Smooth muscle cell of the umbilical artery (primary cell): ENCODE results near the gene PMEL. TPM values are rescaled to one million over a fixed set of nuclear protein-coding genes. Genes with fewer than 3 reads are reported as not detected.

Source experiments
- total RNA-seq: library from RNA; depleted of rRNA; stranded (reverse); fragments of >200 nt; gene quantifications from 2 replicates; pipeline ENCODE4 v1.2.3, GENCODE V29; 2014

PMEL gene
- 1.1 TPM in 1 of 2 replicates, not detected in the other for total RNA-seq

DNA sequence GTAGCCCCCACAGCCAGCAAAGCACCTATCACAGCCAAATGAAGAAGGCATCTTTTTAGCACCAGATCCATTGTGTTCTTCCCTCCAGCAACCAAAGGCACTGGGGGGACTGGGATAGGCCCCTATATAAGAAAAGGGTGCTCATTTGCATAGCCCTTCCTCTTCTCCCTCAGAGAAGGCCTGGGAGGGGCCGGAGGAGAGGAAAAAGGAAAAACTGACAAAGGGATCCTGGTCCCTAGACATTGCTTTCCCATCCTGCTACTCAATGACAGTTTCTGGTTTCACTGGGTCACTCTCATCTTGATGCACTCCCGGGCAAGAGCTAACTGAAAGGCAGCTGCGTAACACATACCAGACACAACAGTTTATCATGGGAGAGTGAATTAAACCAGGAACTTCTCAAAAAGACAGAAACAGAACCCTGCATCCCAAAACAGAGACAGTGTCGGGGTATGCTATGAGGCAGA lies at the start of gene PMEL:
Gene PMEL, minus strand, starts transcription at position 102 of the 467 bp plus-strand sequence. Its CDS starts 31 bp downstream, at position 71.

DNA sequence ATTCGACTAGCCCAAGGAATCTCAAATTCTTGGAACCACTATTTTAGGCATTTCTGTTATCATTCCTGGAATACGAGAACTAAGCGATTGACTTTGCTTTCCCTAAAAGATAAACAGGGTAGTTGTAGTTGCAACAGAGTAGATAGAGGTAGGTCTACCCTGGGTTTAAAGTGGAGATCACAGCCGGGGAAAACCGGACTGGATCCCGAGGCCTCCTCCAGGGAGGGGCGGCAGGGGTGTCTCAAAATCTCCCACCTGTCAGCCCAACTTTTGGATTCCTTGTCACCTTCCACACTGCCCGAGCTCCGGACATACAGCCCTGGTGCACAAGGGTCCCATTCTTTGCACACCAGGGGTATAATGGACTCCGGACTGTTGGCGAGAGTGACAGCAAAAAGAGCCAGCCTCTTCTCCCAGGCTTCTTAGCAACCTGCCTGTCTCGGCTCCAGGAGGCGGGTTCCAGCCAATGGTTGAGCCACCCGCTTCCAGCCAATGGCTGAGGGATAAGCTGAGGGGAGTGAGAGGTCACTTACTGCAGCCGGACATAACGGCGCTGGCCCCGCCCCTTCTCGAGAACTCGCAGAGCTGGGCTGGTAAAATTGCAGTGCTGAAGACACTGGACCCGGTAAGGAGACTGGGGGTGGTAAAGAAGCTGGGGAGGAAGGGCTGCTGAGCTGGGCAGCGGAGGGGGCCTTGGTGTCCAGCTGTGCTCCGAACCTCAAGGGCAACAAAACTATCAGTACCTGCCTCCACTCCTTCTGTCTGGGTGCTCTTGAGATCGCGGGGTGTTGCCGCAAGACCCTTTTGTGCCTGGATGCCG lies 31.1 kb upstream of the PMEL start, which contains the start of gene SUOX:
Gene SUOX, plus strand, starts transcription at position 562 of the 820 bp plus-strand sequence. CDS start 4,946 bp downstream, outside the sequence.

DNA sequence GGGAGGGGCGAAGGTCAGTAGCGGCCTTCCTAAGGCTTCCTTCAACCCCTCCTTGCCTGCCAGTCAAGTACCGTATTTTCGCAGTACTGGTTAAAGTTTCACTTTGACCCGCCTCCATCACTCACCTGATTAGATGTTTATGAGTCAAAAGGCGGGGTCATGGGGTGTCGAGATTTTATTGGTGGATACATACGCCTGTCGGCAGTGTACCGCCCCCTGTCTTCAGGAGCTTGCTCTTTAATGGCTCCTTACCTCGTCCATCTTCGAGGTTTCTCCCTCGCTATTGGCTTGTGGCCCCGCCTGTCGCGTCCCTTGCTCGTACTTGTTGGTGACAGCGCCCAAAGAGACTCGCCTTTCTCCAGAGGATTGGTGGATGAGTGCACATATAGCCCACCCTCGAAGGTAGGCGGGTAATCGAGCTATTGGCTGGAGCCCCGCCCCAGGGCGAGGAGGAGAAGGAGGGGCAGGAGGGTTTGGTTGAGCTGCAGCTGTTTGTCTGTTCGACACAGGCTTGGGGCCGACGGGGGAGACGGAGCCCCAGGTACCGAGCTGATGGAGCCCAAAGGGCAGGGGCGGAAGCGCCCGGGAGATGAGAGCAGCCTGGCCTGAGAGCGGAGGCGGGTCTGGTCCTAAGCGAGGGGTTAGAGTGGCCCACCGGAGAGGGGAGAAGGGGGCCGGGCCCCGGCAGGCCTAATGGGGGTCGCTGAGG lies 7.9 kb upstream of the PMEL start, which contains the start of gene RAB5B:
Gene RAB5B, plus strand, starts transcription at position 480 of the 709 bp plus-strand sequence. CDS start 12,883 bp downstream, outside the sequence.

DNA sequence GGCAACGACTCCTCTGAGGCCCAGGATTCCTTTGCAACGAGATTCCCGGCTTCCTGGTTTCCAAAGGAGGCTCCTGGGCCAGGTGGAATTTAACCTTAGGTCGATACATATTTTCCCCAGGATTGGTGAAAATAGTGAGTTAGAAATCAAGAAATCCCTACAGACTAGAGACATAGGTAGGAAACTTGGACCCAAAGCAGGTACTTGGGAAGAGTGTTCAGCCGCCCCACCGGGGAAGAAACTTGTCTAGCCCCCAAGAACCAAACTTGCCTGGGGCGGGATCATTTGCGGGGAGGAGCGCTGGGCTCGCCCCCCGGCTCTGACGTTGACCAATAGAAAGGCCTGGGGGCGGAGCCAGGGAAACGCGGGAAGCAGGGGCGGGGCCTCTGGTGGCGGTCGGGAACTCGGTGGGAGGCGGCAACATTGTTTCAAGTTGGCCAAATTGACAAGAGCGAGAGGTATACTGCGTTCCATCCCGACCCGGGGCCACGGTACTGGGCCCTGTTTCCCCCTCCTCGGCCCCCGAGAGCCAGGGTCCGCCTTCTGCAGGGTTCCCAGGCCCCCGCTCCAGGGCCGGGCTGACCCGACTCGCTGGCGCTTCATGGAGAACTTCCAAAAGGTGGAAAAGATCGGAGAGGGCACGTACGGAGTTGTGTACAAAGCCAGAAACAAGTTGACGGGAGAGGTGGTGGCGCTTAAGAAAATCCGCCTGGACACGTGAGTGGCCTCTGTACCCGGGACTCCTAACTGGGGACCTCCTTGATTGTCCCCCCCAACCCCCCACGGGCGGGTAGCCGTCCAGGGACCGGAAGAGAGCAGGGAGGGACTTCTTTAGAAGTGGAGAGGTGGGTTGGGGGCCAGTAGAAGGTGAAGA lies 803 bp upstream of the PMEL start, which contains the start of gene CDK2:
Gene CDK2, plus strand, starts transcription at position 423 of the 874 bp plus-strand sequence. Its CDS starts 179 bp downstream, at position 602.

DNA sequence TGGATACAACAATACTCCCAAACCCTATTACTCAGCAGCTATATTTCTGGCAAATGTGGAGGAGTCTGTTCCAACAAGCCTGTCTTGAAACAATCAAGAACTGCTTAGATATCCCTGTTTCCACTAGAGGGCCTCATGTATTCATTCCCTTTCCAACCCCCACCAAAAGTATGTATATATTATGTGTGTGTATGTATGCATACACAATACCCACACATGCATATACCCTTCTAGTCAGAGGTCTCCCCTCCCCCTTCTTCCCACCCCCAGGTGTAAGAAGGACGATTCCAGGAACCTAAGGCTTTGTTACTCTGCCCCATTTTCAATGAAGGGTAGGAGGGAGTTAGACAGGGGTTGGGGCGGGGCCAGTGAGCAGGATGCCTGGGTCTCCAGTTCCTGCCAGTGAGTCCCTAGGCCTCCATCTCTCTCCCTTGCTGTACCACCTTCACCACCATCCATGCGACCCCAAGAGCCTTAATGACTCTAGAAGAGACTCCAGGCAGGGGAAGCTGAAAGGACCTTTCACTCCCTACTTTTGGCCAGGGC lies 35.0 kb downstream of the PMEL start, which contains the start of gene DGKA:
Gene DGKA, plus strand, starts transcription at position 392 of the 546 bp plus-strand sequence. CDS start 5,342 bp downstream, outside the sequence.

DNA sequence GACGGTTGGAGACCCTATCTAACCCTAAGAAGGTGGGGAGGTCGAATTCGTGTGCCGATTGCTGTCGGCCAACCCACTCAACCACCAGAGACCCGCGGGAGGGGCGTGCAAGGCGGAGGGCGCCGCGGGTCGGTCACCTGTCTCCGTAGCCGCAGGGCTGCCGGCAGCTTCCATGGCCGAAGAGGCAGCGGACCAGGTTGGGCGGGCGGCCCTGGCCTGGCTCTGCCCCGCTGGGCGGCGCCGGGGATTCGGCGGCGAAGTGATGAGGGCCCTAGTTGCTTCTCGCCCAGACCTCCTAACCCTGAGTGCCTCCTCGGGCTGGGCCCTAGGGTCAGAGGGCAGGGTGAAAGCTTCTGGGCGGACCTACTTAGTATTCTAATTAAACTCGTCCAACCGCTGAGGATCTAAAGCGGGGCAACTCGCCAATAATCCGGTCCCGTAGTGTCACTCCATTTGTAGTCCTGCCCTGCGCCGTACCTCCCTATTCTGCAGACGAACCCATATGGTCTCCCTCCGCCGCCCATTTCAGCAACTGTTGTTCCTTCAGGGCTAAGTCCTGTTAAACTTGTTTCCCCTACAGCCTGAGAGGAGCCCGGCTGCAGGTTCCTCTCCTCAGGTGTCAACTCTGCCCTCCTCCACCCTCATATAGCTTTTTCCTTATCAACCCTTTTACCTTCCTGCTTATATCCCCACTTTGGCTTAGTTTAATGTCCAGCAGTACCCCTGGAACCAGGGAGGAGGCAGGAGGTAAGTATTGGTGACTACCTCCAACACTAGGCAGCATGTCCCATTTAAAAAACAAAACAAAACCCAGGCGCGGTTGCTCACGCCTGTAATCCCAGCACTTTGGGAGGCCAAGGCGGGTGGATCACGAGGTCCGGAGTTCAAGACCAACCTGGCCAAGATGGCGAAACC lies 38.0 kb downstream of the PMEL start, which contains the start of gene PYM1:
Gene PYM1, minus strand, starts transcription at position 307 of the 915 bp plus-strand sequence. Its CDS starts 133 bp downstream, at position 174.

Other genes starting within 250 kb of the PMEL start
- 51.2 and 82.0 TPM in 2 replicates for gene BLOC1S1, start 250.0 kb downstream of the PMEL start, total RNA-seq
- gene RDH5, start 245.6 kb downstream of the PMEL start, total RNA-seq, result 3.3 and 12.2 TPM in 2 replicates
- 1,176 and 2,201 TPM in 2 replicates for gene CD63, start 237.0 kb downstream of the PMEL start, total RNA-seq
- gene GDF11, start 222.9 kb downstream of the PMEL start, total RNA-seq, result 4.8 and 14.8 TPM in 2 replicates
- 56.7 and 69.2 TPM in 2 replicates for gene SARNP, start 148.3 kb downstream of the PMEL start, total RNA-seq
- 16.1 and 19.9 TPM in 2 replicates for gene ORMDL2, start 148.0 kb downstream of the PMEL start, total RNA-seq
- 53.1 and 64.4 TPM in 2 replicates for gene DNAJC14, start 136.5 kb downstream of the PMEL start, total RNA-seq
- 5.6 and 7.4 TPM in 2 replicates for gene MMP19, start 123.1 kb downstream of the PMEL start, total RNA-seq
- 22.5 and 24.1 TPM in 2 replicates for gene PYM1, start 38.1 kb downstream of the PMEL start, total RNA-seq
- 45.1 and 84.2 TPM in 2 replicates for gene DGKA, start 34.9 kb downstream of the PMEL start, total RNA-seq
- 6.2 and 13.4 TPM in 2 replicates for gene CDK2, start 788 bp upstream of the PMEL start, total RNA-seq
- 44.2 and 66.9 TPM in 2 replicates for gene RAB5B, start 8.0 kb upstream of the PMEL start, total RNA-seq
- 12.5 and 12.9 TPM in 2 replicates for gene SUOX, start 31.2 kb upstream of the PMEL start, total RNA-seq
- 1.5 and 2.1 TPM in 2 replicates for gene IKZF4, start 55.0 kb upstream of the PMEL start, total RNA-seq
- gene RPS26, start 75.9 kb upstream of the PMEL start, total RNA-seq, result 214 and 242 TPM in 2 replicates
- gene ERBB3, start 114.1 kb upstream of the PMEL start, total RNA-seq, result under 0.01 and 0.23 TPM in 2 replicates
- 93.5 and 173 TPM in 2 replicates for gene PA2G4, start 138.5 kb upstream of the PMEL start, total RNA-seq
- gene RPL41, start 150.6 kb upstream of the PMEL start, total RNA-seq, result 1,282 and 1,487 TPM in 2 replicates
- 4.5 and 5.3 TPM in 2 replicates for gene ZC3H10, start 152.2 kb upstream of the PMEL start, total RNA-seq
- gene ESYT1, start 162.2 kb upstream of the PMEL start, total RNA-seq, result 136 and 210 TPM in 2 replicates
- gene MYL6B, start 186.5 kb upstream of the PMEL start, total RNA-seq, result 51.1 and 83.1 TPM in 2 replicates
- 1,143 and 1,914 TPM in 2 replicates for gene MYL6, start 192.3 kb upstream of the PMEL start, total RNA-seq
- 27.3 and 39.4 TPM in 2 replicates for gene SMARCC2, start 223.4 kb upstream of the PMEL start, total RNA-seq